Measurements from ENCODE around the gene CERS2. TPM values are rescaled to one million over a fixed set of nuclear protein-coding genes. Genes with fewer than 3 reads are reported as not detected.

Gene CERS2
- polyA plus RNA-seq, 4 donors, result 206 to 297 (median 284) TPM

DNA sequence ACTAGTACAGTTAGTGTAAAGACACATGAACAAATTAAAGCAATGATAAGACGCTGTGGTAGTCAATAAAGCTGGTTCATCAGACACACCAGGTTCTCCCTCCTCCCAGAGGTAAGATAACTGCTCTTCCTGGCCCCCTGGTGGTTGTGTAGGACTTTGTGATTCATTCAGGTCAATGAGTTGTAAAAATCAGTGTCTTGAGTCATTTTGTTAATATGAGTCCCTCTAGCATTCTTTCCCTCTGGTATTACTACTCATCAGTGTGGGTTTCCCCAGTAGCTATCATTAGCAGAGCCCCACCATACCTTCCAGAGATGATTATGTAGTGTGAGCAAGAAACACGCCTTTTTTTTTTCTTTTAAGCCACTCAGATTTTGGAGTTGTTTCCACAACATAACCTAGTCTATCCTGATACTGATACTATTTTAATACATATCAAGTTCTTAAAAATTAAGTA, 52.1 kb downstream of the CERS2 start:
- DNase-seq (ENCODE audit: low read depth in 4 of 4, low spot score in 3 of 4), result peak in 2 of 4 donors; percentile 31 to 33

- DNase-seq (ENCODE audit: low read depth in 4 of 4, low spot score in 3 of 4), result no peak
Observed at GRCh38 chr1:150917387-150917786, 57.2 kb downstream of the CERS2 start.

Other genes starting within 250 kb of the CERS2 start
- gene CTSS, start 209.1 kb downstream of the CERS2 start, polyA plus RNA-seq (ENCODE audit: insufficient read length in 4 of 4), result 10 to 100 TPM; 11.3 to 27.6 (median 14.9) TPM
- gene CTSK, start 166.6 kb downstream of the CERS2 start, polyA plus RNA-seq (ENCODE audit: insufficient read length in 4 of 4), result 100 to 1,000 TPM in 1 of 4 donors, 10 to 100 TPM in 3; 19.8 to 107 (median 35.3) TPM
- gene ARNT, start 98.2 kb downstream of the CERS2 start, polyA plus RNA-seq (ENCODE audit: insufficient read length in 4 of 4), result 10 to 100 TPM; 57.0 to 62.8 (median 58.3) TPM
- not detected for gene CTXND2, start 87.7 kb downstream of the CERS2 start, polyA plus RNA-seq (ENCODE audit: insufficient read length in 4 of 4)
- 10 to 100 TPM; 62.7 to 88.8 (median 81.9) TPM for gene SETDB1, start 48.5 kb downstream of the CERS2 start, polyA plus RNA-seq (ENCODE audit: insufficient read length in 4 of 4)
- 10 to 100 TPM; 10.7 to 21.5 (median 13.6) TPM for gene ANXA9, start 7.5 kb upstream of the CERS2 start, polyA plus RNA-seq (ENCODE audit: insufficient read length in 4 of 4)
- gene MINDY1, start 32.1 kb upstream of the CERS2 start, polyA plus RNA-seq (ENCODE audit: insufficient read length in 4 of 4), result 10 to 100 TPM; 35.7 to 54.4 (median 39.1) TPM
- 10 to 100 TPM; 41.4 to 47.8 (median 46.1) TPM for gene PRUNE1, start 33.6 kb upstream of the CERS2 start, polyA plus RNA-seq (ENCODE audit: insufficient read length in 4 of 4)
- gene BNIPL, start 61.8 kb upstream of the CERS2 start, polyA plus RNA-seq (ENCODE audit: insufficient read length in 4 of 4), result 1 to 10 TPM in 3 of 4 donors, under 1 TPM in 1; 0.72 to 5.6 (median 2.6) TPM
- gene C1orf56, start 72.9 kb upstream of the CERS2 start, polyA plus RNA-seq (ENCODE audit: insufficient read length in 4 of 4), result 10 to 100 TPM; 10.3 to 15.1 (median 11.4) TPM
- 10 to 100 TPM; 56.4 to 83.9 (median 74.6) TPM for gene CDC42SE1, start 84.8 kb upstream of the CERS2 start, polyA plus RNA-seq (ENCODE audit: insufficient read length in 4 of 4)
- 10 to 100 TPM; 21.9 to 27.4 (median 24.8) TPM for gene MLLT11, start 85.6 kb upstream of the CERS2 start, polyA plus RNA-seq (ENCODE audit: insufficient read length in 4 of 4)
- 10 to 100 TPM; 10.4 to 14.1 (median 11.8) TPM for gene GABPB2, start 95.9 kb upstream of the CERS2 start, polyA plus RNA-seq (ENCODE audit: insufficient read length in 4 of 4)
- 10 to 100 TPM; 18.8 to 33.9 (median 29.7) TPM for gene SEMA6C, start 171.8 kb upstream of the CERS2 start, polyA plus RNA-seq (ENCODE audit: insufficient read length in 4 of 4)
- 1 to 10 TPM in 3 of 4 donors, under 1 TPM in 1; 0.96 to 2.9 (median 1.8) TPM for gene TNFAIP8L2, start 181.8 kb upstream of the CERS2 start, polyA plus RNA-seq (ENCODE audit: insufficient read length in 4 of 4)
- gene LYSMD1, start 191.1 kb upstream of the CERS2 start, polyA plus RNA-seq (ENCODE audit: insufficient read length in 4 of 4), result 10 to 100 TPM; 17.3 to 18.6 (median 17.7) TPM
- gene SCNM1, start 191.3 kb upstream of the CERS2 start, polyA plus RNA-seq (ENCODE audit: insufficient read length in 4 of 4), result 10 to 100 TPM; 35.2 to 46.8 (median 39.9) TPM
- gene TMOD4, start 201.1 kb upstream of the CERS2 start, polyA plus RNA-seq (ENCODE audit: insufficient read length in 4 of 4), result 1 to 10 TPM in 3 of 4 donors, under 1 TPM in 1; 0.46 to 2.3 (median 1.7) TPM
- gene VPS72, start 215.4 kb upstream of the CERS2 start, polyA plus RNA-seq (ENCODE audit: insufficient read length in 4 of 4), result 10 to 100 TPM; 55.5 to 76.1 (median 69.9) TPM
- 10 to 100 TPM; 57.6 to 70.2 (median 64.0) TPM for gene PIP5K1A, start 223.7 kb upstream of the CERS2 start, polyA plus RNA-seq (ENCODE audit: insufficient read length in 4 of 4)